GM12872 (cell line): Measurements from ENCODE around the gene PAXIP1.

Experiments
- CTCF ChIP-seq: IDR thresholded peaks from 3 replicates; pipeline ENCODE4 v1.5.1; 2011; ENCODE audit warnings: low read depth, mild to moderate bottlenecking, low read length, moderate library complexity; ENCODE audit not compliant: insufficient read depth

The PAXIP1 gene

GRCh38 chr7:154914308-154914995 is 88.5 kb downstream of the PAXIP1 start:
- TF ChIP-seq CTCF: no peak

DNA sequence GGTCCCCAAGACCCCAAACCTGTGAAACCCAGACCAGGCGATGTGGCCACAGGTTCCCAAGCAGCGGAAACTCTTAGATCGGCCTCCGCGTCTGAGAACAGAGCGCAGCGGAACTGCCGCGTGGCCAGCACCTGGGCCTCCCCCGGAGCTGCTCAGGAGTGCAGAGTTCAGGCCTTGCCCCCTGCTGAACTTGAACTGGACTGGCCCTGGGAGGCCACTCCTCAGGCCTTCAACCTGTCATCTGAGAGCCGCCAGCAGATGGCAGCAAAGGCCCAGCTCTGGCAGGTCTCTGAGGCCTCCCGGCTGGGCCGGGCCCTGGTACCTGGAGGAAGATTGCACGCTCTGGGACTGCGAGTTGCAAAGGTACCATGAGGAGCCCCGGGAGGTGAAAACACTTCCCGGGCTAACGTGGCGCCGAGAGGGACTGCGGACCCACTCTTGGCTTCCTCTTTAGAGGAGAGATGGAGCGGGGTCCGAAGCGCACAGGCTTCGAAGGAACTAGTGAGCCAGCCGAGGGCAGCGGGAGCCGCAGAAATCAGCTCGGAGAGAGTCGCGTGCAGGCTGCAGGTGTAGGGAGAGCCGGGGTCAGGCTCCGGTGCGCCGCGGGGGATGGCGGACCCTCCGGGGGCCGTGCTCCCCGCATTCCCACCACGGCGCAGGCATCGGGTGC is 89.2 kb downstream of the PAXIP1 start:
- TF ChIP-seq CTCF: peak; percentile 89

DNA sequence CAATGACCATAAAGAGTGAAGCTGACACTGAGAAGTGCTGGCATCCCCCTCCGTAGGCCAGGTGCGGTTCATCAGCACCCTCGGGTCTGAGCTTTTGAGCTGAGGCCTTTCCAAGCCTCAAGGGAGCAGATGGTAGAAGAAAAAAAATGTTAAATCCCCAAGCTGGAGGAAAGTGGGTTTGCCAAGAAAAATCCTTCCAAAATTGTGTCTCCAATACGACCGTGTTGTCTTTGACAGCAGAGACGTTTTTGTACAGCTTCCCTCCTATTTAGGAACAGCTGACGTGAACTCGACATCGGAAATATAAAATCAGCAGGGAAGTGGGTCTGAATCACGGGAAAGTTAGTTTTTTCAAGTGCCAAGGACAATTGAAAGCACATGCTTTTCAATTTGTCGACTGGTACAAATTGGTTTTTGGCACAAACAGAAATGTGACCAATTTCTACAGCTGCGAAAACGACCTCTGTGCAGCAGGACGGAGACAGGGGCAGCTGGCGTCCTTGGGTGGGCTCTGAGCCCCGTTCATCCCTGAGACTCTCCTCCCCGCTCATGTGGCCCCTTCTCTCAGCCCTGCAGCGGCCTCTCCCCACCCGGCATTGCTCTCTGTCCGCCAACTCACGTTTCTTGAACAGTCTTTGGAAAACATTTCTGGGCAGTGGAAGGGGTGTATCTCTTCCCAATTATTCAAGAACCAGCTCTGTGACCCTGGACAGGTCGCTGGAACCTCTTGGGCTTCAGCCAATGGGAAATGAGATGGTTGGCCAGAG is 89.9 kb downstream of the PAXIP1 start:
- TF ChIP-seq CTCF: no peak

- no peak for TF ChIP-seq CTCF
Observed at GRCh38 chr7:154911862-154912455, 91.0 kb downstream of the PAXIP1 start.

DNA sequence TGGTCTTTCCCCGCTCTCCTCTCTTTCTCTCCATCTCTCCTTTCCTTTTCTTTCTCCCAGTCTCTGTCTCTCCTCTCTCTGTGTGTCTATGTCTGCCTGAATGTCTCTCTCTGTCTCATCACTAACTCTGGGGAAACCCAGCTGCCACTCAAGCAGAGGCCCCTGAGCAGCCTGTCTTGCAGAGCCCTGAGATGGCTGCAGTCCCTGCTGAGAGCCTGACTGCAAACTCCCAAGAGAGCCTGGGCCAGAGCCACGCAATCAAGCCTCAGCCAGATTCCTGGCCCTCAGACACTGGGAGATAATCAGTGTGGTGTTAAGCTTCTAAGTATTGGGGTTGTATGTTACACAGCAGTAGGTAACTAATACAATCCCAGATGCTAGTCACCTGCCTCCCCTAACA is 91.5 kb downstream of the PAXIP1 start:
- no peak for TF ChIP-seq CTCF

- TF ChIP-seq CTCF: no peak
Observed at GRCh38 chr7:154910977-154911376, 91.9 kb downstream of the PAXIP1 start.

DNA sequence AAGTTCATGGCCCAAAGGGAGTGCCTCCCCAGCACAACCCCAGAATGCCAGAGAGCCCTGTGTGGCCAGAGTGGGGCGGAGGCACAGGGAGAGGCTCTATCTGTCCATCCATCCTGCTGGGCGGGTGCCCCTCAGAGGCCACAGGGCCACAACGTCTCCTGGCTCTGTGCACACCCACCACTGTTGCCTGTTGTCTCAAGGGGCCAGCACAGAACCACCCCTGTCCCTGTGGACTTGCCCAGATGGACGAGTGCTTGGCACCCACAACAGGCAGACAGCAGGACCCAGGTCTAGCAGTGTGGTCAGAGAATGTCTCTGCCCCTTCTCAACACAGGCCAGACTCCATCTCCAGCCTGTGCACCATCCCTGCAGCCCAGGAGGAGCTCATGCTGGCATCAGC is 92.8 kb downstream of the PAXIP1 start:
- TF ChIP-seq CTCF: no peak
